GM18511 (cell line): ENCODE measurements around the gene SULT1C4.
"Not testable (repeated sequence)": the region's sequence is repeated elsewhere in the genome, so short reads cannot be mapped to it uniquely, and the experiment has no call there.

Experiments used
- ATAC-seq: cut with Tn5 transposase; IDR thresholded peaks from one replicate; pipeline ENCODE4 v1.9.1; 2021; ENCODE audit warnings: mild to moderate bottlenecking, moderate library complexity; ENCODE audit not compliant: unreplicated experiment

Gene SULT1C4

DNA sequence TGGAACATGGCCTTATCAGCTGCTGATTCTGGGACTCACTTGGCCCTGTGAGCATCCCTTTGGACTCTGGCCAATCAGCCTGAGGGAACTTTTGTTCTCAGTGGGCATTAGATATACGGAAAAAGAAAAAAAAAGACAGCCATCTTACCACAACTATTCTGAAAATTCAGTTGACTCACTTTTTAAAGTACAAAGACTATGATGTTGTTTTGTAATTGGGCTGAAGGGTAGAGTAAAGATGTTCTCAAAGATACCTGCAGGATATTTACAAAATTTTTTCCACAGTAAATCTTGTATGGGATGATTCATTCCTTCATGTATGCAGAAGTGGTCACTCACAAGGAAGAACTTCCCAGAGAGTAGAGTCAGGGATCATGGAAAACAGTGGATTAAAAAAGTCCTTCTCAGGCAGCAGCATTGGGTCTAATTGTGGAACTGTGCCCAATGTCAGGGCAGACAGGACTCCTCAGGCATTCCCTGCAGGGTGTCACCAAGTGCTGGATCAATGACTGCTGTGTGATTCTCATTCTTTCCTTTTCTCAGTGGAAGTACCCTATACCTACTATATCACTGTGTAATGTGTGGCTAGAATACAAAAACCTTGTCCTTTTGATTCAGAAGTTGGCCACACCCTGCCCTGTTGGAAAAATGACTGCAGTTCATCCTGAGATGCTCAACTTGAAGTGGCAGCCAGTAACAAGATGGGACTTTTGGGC, 35.4 kb downstream of the SULT1C4 start:
- no peak for ATAC-seq

DNA sequence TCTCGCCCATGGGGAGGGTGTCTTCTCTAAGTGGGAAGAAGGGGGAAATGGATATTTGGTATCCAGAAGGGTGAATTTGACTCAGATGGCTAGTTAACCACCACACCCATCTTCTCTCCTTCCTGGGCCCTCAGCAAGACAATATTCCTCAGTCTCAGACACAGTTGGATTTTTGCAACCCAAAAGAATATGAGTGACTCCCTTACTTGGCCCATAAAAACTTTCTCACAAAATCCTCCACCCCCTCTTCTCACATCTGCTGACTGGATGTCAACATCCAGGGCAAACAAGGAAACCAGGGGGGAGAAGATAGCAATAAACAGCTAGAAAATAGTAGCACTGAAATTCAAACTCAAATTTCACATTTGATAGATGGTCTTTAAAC, 35.9 kb downstream of the SULT1C4 start:
- ATAC-seq: no peak

DNA sequence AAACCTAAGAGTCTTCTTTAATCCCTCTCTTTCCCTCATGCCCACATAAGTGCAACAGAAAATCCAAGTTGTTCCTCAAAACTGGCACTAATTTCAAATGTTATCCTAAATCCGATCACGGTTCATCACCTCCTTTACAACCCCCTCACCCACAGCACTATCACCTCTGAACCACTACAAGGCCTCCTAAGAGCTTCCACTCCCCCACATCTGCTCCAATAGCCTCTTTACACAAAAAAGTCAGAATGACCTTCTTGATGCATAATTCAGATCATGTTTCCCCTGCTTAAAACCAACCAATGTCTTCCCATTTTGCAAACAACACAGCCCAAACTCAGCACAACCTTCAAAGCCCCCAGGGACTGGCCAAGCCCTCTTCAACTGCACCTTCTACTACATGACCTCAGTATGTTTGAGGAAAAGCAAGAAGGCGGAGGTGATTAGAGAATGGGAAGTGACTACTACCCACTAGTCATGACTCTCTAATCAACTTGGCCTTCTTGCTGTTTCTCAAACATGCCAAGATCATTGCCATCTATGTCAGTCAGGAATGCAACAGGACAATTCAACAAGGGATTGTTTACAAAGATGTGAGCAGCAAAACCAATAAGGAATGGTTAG, 36.6 kb downstream of the SULT1C4 start:
- no peak for ATAC-seq

DNA sequence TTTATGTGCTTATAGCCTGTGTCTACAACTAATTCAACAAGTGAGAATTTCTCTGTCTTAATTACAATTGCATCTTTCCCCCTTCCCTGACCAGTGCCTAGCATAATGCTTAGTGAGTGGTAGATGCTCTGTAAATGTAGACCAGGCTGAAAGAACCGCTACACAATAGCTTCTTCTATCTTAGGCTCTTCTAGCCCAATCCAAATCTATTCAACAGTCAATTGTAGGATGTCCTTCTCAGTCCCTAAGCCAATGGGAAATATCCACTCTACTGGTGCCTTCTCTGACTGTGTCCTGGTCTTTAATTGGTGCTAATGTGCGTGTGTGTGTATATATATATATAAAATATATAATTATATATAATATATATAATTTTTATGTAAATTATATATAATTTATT, 37.2 kb downstream of the SULT1C4 start:
- ATAC-seq: no peak

DNA sequence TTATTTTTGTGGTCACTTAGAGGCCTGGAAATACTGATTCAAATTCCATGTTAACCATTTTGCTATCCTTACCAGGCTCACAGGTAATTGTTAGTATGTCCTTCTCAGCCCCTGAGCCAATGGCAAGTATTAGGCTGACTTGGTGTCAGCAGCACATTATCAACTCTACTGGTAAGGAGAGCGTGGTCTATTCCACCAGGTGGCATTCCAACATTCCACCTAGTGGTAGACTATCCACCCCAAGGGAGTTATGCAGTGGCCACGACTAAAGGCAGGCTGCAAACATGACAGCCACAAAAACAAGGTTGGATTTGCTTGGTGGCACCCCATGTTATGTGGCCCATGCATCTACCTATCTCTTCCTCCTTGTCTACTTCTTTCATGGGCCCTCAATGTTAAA, 39.5 kb downstream of the SULT1C4 start:
- no peak for ATAC-seq

DNA sequence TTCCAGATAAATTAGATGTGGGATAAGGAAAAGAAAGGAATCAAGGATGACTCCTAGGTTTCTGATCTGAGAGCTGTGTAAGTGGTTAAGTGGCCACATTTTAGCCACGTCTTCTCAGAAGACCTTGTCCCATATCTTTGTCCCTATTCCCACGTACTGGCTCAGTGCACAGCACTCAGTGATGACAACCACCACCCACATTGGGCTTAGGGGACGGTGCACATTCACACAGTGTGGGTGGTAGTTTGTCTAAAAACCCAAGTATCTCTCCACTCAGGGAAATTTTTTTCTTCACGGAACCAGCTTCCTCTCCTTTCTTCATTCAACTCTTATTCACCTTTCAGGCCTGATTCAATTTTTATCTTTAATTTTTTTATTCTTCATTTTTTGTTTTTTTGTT, 40.7 kb downstream of the SULT1C4 start:
- ATAC-seq: no peak

DNA sequence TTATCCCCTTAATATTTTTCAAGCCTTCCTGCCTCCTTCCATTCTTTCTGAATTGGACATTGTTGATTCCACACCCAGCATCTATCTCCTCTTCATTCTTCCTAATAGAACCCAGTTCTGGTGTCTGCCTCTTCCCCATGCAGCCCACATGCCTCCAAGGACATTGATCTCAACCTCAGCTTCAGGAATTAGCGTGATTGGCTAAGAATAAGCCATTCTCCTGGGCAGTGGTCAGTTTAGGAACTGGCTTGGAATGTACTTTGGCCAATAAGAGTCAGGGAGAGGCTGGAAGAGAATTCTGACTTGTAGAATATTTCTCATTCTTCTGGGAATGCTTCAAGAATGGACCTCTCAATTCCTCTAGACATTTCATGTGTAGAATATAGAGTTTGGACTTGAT, 45.3 kb downstream of the SULT1C4 start:
- ATAC-seq: no peak

DNA sequence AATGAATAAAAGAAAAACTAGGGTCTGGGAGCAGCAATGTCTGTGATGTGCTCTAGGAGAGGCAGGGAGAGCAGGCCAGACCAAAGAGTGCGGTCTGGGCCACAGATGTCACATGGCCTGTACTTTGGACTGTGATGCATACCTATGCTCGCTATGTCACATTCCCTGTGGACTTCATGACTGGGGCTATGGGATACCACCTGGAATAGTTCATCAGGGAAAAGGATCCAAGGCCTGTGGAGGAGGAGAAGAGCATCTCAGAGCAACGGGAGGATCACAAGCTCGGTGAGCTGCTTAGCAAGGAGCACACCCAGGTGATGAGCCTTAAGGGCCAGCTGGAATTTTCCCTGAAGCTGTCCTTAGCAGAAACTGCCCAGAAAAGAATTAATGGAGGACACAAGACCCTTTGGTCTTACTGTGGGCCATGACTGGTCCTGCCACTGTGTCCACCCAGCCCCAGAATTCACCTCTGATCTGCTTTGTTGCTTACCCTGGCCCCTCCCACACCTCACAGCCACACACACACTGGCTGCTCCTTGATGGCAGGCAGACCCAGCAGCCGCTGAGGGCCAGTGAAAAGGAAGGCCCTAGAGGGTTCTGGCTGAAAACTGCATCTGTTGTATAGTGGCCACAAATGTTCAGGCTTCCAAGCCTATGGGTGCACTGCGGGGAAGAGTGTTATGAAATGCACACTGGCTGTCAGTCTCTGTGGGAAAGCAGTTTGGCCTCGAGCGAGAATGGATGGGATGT, 45.9 kb downstream of the SULT1C4 start:
- ATAC-seq: no peak

DNA sequence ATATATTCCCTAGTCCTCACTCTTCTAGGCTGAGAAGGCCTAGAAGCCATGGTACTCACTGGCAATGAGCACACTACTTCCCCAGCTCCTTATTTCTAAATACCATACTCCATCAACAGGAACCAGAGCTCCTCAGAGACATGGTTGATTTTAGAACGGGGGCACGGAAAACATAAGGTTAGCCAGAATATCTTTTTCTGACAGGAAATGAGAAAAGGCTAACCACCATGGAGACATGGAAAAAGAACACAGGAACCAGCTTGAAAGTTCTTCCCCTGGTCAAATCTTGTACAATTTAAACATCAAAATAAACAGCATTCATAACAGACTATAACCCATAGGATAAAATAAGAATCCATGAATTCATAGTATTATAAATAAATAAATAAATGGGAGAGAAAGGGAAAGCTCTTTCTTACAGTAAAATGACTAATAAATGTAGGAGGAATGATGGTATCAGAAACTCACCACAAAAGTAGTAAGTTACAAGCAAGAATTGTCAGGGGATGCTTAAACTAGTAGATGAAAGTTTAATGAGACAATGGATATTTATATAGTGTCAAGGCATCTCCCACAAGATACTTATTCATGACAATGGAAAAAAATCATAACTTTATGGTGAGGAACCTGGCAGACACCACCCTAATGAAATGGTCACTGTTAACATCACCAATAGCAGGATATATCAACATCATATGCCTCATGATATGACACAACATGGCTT, 50.7 kb downstream of the SULT1C4 start:
- ATAC-seq: no peak

DNA sequence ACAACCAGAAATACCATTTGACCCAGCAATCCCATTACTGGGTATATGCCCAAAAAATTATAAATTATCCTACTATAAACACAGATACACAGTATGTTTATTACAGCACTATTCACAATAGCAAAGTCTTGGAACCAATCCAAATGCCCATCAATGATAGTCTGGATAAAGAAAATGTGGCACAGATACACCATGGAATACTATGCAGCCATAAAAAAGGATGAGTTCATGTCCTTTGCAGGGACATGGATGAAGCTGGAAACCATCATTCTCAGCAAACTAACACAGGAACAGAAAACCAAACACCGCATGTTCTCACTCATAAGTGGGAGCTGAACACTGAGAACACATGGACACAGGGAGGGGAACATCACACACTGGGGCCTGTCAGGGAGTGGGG, 57.8 kb downstream of the SULT1C4 start:
- ATAC-seq: not testable (repeated sequence)

DNA sequence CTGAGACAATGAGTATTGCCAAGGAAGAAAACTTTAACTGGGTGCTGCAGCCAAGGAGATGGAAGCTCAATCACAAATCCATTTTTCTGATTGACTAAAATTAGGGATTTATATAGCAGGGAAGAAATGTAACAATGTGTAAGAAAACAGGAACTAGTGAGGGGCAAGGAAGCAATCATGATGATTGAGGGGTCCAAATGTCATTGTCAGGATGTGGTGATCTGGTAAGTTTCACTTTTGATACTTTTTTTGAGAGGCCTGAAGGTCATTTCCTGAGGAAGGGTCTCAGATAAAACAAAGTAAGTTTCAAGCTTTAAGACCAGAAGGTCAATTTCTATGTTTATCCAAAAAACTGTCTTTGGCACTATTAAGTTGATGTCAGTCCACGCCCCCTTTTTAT, 59.2 kb downstream of the SULT1C4 start:
- no peak for ATAC-seq
